Measurements from ENCODE around the gene TACR1. TPM values are rescaled to one million over a fixed set of nuclear protein-coding genes. Genes with fewer than 3 reads are reported as not detected.

The TACR1 gene
- total and polyA plus RNA-seq, 2 of the 13 experiments (the other 11 are each of a cell fraction or from before 2014, with no cell fraction given): not detected

DNA sequence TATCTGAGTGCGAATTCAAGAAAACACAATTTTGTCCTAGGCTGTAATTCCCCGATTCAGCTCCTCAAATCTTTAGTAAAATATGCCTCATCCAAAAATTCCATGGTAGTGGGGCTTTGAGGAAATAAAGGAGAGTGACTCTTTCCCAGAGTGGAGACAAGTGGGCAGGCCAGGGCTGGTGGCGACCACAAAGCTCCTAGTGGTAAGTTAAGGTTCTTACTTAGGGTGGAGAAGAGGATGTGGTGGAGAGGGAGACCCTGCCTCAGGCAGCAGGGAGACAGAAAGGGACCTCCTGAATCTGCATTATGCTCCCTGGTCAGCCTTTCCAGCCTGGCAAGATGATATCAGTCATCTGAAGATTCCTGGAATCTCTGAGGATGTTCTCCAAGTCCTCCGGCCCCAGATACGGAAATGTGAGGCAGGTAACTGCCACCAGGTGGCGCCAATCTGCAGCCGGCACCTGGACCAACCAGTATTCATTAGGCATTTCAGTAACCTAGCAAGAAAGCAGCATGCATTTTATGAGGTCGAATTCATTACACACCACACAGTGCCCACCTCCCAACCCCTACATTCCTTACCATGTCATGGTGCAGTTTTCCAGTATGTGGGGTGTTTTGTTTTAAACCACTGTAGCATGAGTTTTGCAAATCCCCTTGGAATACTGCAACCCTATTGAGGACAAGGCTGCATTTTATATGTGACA is 134.5 kb downstream of the TACR1 start (continued):
- TF ChIP-seq ZNF407 (CRISPR knock-in tag; IDR thresholded peaks at IDR 0.05; ENCODE audit: not compliant biosample characterization): no peak
- TF ChIP-seq, protein P1, sequence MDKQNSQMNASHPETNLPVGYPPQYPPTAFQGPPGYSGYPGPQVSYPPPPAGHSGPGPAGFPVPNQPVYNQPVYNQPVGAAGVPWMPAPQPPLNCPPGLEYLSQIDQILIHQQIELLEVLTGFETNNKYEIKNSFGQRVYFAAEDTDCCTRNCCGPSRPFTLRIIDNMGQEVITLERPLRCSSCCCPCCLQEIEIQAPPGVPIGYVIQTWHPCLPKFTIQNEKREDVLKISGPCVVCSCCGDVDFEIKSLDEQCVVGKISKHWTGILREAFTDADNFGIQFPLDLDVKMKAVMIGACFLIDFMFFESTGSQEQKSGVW (CRISPR knock-in tag; IDR thresholded peaks at IDR 0.05; ENCODE audit: borderline replicate concordance): no peak
- TF ChIP-seq RBM39 (IDR thresholded peaks at IDR 0.05; ENCODE audit: low read depth, low read length, poor library complexity, severe bottlenecking): no peak
- TF ChIP-seq ZBTB38 (CRISPR knock-in tag; IDR thresholded peaks at IDR 0.05): no peak
- no peak for TF ChIP-seq GABPB1 (CRISPR knock-in tag; IDR thresholded peaks at IDR 0.05)
- TF ChIP-seq KLF16 (CRISPR knock-in tag; IDR thresholded peaks at IDR 0.05): no peak
- no peak for TF ChIP-seq ZNF749 (CRISPR knock-in tag; IDR thresholded peaks at IDR 0.05; ENCODE audit: borderline replicate concordance)
- TF ChIP-seq, protein P2, sequence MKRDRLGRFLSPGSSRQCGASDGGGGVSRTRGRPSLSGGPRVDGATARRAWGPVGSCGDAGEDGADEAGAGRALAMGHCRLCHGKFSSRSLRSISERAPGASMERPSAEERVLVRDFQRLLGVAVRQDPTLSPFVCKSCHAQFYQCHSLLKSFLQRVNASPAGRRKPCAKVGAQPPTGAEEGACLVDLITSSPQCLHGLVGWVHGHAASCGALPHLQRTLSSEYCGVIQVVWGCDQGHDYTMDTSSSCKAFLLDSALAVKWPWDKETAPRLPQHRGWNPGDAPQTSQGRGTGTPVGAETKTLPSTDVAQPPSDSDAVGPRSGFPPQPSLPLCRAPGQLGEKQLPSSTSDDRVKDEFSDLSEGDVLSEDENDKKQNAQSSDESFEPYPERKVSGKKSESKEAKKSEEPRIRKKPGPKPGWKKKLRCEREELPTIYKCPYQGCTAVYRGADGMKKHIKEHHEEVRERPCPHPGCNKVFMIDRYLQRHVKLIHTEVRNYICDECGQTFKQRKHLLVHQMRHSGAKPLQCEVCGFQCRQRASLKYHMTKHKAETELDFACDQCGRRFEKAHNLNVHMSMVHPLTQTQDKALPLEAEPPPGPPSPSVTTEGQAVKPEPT (CRISPR knock-in tag; IDR thresholded peaks at IDR 0.05; ENCODE audit: low read depth): no peak
- TF ChIP-seq TAF15 (IDR thresholded peaks at IDR 0.05; ENCODE audit: low read depth, low read length, poor library complexity, severe bottlenecking): no peak
- TF ChIP-seq PAWR (CRISPR knock-in tag; IDR thresholded peaks at IDR 0.05; ENCODE audit: borderline replicate concordance): 0 out of 2 replicates have a peak, but pooled peaks have one; percentile 48
- no peak for TF ChIP-seq ZNF326 (CRISPR knock-in tag; IDR thresholded peaks at IDR 0.05; ENCODE audit: borderline replicate concordance)
- 0 out of 2 replicates have a peak, but pooled peaks have one; percentile 14 for TF ChIP-seq ZNF501 (CRISPR knock-in tag; IDR thresholded peaks at IDR 0.05)
- TF ChIP-seq ZNF17 (CRISPR knock-in tag; IDR thresholded peaks at IDR 0.05): no peak
- TF ChIP-seq, protein P3, sequence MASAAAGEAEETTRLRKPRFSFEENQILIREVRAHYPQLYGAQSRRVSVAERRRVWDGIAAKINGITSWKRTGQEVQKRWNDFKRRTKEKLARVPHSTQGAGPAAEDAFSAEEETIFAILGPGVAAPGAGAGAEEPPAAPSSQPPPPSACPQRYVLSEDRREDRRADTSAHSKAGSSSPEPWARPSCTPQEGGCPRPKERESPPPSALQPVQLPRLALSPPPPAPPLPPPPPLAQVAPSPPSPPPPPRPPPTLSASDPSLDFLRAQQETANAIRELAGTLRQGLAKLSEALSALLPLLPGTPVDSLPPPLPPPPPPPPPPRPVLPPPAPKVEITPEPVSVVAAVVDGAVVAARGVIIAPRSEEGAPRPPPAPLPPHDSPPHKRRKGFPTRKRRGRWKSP (CRISPR knock-in tag; IDR thresholded peaks at IDR 0.05): no peak
- TF ChIP-seq HOXA3 (CRISPR knock-in tag; IDR thresholded peaks at IDR 0.05): no peak
- no peak for TF ChIP-seq ZBTB3 (CRISPR knock-in tag; IDR thresholded peaks at IDR 0.05; ENCODE audit: borderline replicate concordance, low read depth)
